CD4-positive, alpha-beta T cell treated with Interleukin-12 subunit alpha and Interleukin-12 subunit beta, for 1 hour (primary cell): Measurements from ENCODE around the gene SLC16A11.
"Not testable (repeated sequence)": the region's sequence is repeated elsewhere in the genome, so short reads cannot be mapped to it uniquely, and the experiment has no call there.

Experiments used
- DNase-seq: peaks from one replicate; pipeline ENCODE4 v3.0.0-alpha.2; 2020

SLC16A11 gene

GRCh38 chr17:7004398-7005253 is 39.3 kb downstream of the SLC16A11 start:
- DNase-seq = peak; percentile 85

- no peak for DNase-seq
These were observed 40.1 kb downstream of the SLC16A11 start for GRCh38 chr17:7003745-7004144.

- DNase-seq = no peak
These were observed 41.4 kb downstream of the SLC16A11 start for GRCh38 chr17:7002288-7003047.

- peak; percentile 50 for DNase-seq
These were observed 42.5 kb downstream of the SLC16A11 start for GRCh38 chr17:7001318-7001961.

- DNase-seq = no peak
These were observed 44.9 kb downstream of the SLC16A11 start for GRCh38 chr17:6998855-6999508.

GRCh38 chr17:6997171-6997570 is 46.7 kb downstream of the SLC16A11 start:
- DNase-seq = no peak

- DNase-seq = no peak
These were observed 47.5 kb downstream of the SLC16A11 start for GRCh38 chr17:6996256-6997011.

- no peak for DNase-seq
These were observed 48.2 kb downstream of the SLC16A11 start, which contains the start of gene ALOX12 for GRCh38 chr17:6995500-6996255. Gene ALOX12 (plus strand): TSS chr17:6996049. CDS start chr17:6996118, 69 bp downstream.

- no peak for DNase-seq
These were observed 49.1 kb downstream of the SLC16A11 start for GRCh38 chr17:6994666-6995256.

- no peak for DNase-seq
These were observed 49.7 kb downstream of the SLC16A11 start for GRCh38 chr17:6994118-6994598.

- DNase-seq = not testable (repeated sequence)
These were observed 50.3 kb downstream of the SLC16A11 start for GRCh38 chr17:6993613-6994056.
